ENCODE data around the gene CHMP1B.

The CHMP1B gene

GRCh38 chr18:11851146-11851805 lies at the start of gene CHMP1B:
Gene CHMP1B (plus strand): TSS chr18:11851413. CDS start chr18:11851512, 99 bp downstream.
- peak; percentile 89 for DNase-seq (ENCODE audit: extremely low read depth, low read depth)

GRCh38 chr18:11801573-11801972 lies 49.6 kb upstream of the CHMP1B start:
- no peak overlapping the region for H3K4me3 ChIP-seq (replicated peaks; ENCODE audit: low read depth, low read length)
- no peak for TF ChIP-seq CTCF (IDR thresholded peaks at IDR 0.05; ENCODE audit: low read depth, low read length, missing control alignments)
- no peak for DNase-seq (ENCODE audit: extremely low read depth, low read depth)

More at GRCh38 chr18:11851146-11851805, at the start of gene CHMP1B:
- TF ChIP-seq CTCF (IDR thresholded peaks at IDR 0.05; ENCODE audit: low read depth, low read length, missing control alignments), result no peak
- H3K4me3 ChIP-seq (replicated peaks; ENCODE audit: low read depth, low read length), result peak within 1 kb of the TSS; percentile 76

GRCh38 chr18:11802158-11802557 lies 49.1 kb upstream of the CHMP1B start:
- no peak for TF ChIP-seq CTCF (IDR thresholded peaks at IDR 0.05; ENCODE audit: low read depth, low read length, missing control alignments)
- H3K4me3 ChIP-seq (replicated peaks; ENCODE audit: low read depth, low read length), result no peak overlapping the region
- no peak for DNase-seq (ENCODE audit: extremely low read depth, low read depth)

GRCh38 chr18:11802586-11802985 lies 48.6 kb upstream of the CHMP1B start:
- no peak for DNase-seq (ENCODE audit: extremely low read depth, low read depth)
- H3K4me3 ChIP-seq (replicated peaks; ENCODE audit: low read depth, low read length), result no peak overlapping the region
- TF ChIP-seq CTCF (IDR thresholded peaks at IDR 0.05; ENCODE audit: low read depth, low read length, missing control alignments), result no peak

GRCh38 chr18:11807233-11807632 lies 44.0 kb upstream of the CHMP1B start:
- no peak for DNase-seq (ENCODE audit: extremely low read depth, low read depth)
- TF ChIP-seq CTCF (IDR thresholded peaks at IDR 0.05; ENCODE audit: low read depth, low read length, missing control alignments), result no peak
- no peak overlapping the region for H3K4me3 ChIP-seq (replicated peaks; ENCODE audit: low read depth, low read length)

GRCh38 chr18:11808001-11808855 lies 43.0 kb upstream of the CHMP1B start:
- DNase-seq (ENCODE audit: extremely low read depth, low read depth), result no peak
- no peak for TF ChIP-seq CTCF (IDR thresholded peaks at IDR 0.05; ENCODE audit: low read depth, low read length, missing control alignments)
- H3K4me3 ChIP-seq (replicated peaks; ENCODE audit: low read depth, low read length), result no peak overlapping the region
